Urothelium cell line (cell line): Measurements from ENCODE around the gene CCT3.
A peak's percentile ranks its signal among the peaks of the same experiment; 100 is the strongest.

Source experiments
- DNase-seq: peaks from one replicate; pipeline ENCODE4 v3.0.0; 2011; ENCODE audit warnings: low spot score, mixed read lengths
- FAIRE-seq: peaks from 2 replicates; lab custom pipeline; 2011; peaks lifted over from hg19 to GRCh38; lab: Jason Lieb, UNC

CCT3 gene

GRCh38 chr1:156282479-156283222 is 55.4 kb downstream of the CCT3 start, which contains the start of gene SMG5:
TSS of gene SMG5 (minus strand) at chr1:156282825. CDS start at chr1:156282680, 145 bp downstream.
- peak; percentile 91 for FAIRE-seq
- DNase-seq, result peak; percentile 99

GRCh38 chr1:156281693-156282478 is 56.2 kb downstream of the CCT3 start:
- DNase-seq (peak; percentile 28), FAIRE-seq (no peak)

GRCh38 chr1:156281281-156281680 is 56.8 kb downstream of the CCT3 start:
- FAIRE-seq (no peak), DNase-seq (no peak)

- no peak for FAIRE-seq
- DNase-seq, result no peak
These were observed 58.3 kb downstream of the CCT3 start for GRCh38 chr1:156279837-156280236.

GRCh38 chr1:156276966-156277381 is 61.1 kb downstream of the CCT3 start:
- no peak for DNase-seq

GRCh38 chr1:156276532-156276931 is 61.6 kb downstream of the CCT3 start:
- FAIRE-seq, result no peak

More at GRCh38 chr1:156276966-156277381, 61.1 kb downstream of the CCT3 start:
- FAIRE-seq, result no peak

GRCh38 chr1:156270314-156270713 is 67.8 kb downstream of the CCT3 start:
- FAIRE-seq (no peak), DNase-seq (no peak)

More at GRCh38 chr1:156276532-156276931, 61.6 kb downstream of the CCT3 start:
- no peak for DNase-seq

- no peak for DNase-seq
- FAIRE-seq, result no peak
These were observed 69.8 kb downstream of the CCT3 start for GRCh38 chr1:156268336-156268735.

GRCh38 chr1:156266051-156266450 is 72.0 kb downstream of the CCT3 start:
- FAIRE-seq (no peak), DNase-seq (no peak)

- DNase-seq (no peak), FAIRE-seq (no peak)
These were observed 74.8 kb downstream of the CCT3 start for GRCh38 chr1:156263288-156263655.

- DNase-seq (peak; percentile 62), FAIRE-seq (peak; percentile 35)
These were observed 75.4 kb downstream of the CCT3 start for GRCh38 chr1:156262461-156263287.

GRCh38 chr1:156260896-156261295 is 77.2 kb downstream of the CCT3 start:
- FAIRE-seq, result no peak
- DNase-seq, result no peak

- no peak for DNase-seq
- no peak for FAIRE-seq
These were observed 78.3 kb downstream of the CCT3 start for GRCh38 chr1:156259805-156260204.
